ENCODE data around the gene PDLIM7.

Gene PDLIM7

DNA sequence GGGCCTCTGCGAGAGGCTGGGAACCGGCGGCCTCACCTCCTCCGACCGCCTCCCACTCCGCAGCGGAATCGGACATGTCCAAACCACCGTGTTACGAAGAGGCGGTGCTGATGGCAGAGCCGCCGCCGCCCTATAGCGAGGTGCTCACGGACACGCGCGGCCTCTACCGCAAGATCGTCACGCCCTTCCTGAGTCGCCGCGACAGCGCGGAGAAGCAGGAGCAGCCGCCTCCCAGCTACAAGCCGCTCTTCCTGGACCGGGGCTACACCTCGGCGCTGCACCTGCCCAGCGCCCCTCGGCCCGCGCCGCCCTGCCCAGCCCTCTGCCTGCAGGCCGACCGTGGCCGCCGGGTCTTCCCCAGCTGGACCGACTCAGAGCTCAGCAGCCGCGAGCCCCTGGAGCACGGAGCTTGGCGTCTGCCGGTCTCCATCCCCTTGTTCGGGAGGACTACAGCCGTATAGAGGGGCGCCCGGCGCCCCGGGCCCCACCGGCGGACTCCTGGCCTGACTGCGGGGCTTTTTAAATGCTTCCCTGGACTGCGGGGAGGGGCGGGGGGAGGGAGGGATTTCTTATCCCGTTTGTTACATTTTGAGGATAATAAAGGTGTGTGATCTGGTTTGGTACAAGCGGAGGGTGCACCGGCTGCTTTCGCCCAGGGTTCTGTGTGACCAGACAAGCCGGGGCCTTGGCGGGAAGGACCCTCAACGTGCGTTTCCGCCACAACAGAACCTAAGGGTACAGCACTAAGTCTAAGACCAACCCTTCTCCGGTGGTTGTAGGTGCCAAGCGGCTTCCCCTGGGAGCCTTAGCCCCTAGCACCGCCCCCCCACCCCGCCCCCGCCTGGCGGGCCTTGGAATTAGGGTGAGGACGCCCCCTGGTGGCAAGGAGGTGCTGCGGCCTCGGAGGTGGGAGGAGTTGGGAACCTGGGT, 41.5 kb downstream of the PDLIM7 start:
- peak overlapping the region; percentile 87 for H3K9ac ChIP-seq (ENCODE audit: low read length)
- H3K27ac ChIP-seq (ENCODE audit: low read length): peak overlapping the region; percentile 78

DNA sequence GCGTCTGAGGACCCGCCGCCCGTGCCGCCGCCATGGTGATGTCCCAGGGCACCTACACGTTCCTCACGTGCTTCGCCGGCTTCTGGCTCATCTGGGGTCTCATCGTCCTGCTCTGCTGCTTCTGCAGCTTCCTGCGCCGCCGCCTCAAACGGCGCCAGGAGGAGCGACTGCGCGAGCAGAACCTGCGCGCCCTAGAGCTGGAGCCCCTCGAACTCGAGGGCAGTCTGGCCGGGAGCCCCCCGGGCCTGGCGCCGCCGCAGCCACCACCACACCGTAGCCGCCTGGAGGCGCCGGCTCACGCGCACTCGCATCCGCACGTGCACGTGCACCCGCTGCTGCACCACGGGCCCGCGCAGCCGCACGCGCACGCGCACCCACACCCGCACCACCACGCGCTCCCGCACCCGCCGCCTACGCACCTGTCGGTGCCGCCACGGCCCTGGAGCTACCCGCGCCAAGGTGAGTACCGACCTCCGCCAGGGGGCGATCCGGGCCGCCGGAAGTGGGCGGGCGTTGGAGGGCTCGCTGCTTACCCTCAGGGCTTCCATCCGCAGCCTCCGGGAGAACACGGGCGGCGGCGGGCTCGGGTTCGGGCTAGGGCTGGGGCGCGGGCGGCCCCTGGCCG, 42.3 kb downstream of the PDLIM7 start:
- Histone ChIP-seq H4K20me1 (ENCODE audit: insufficient read depth, low read length) (no peaks in the 10 kb centered on the region), H3K9ac (ENCODE audit: low read length) (peak overlapping the region; percentile 87), H3K36me3 (replicated peaks; ENCODE audit: insufficient read depth, low read length) (no peaks in the 10 kb centered on the region), H3K27ac (ENCODE audit: low read length) (peak overlapping the region; percentile 78), H3K4me1 (ENCODE audit: low read length) (peaks cover 17% of the 10 kb centered on the region), H3K79me2 (ENCODE audit: low read length) (no peaks in the 10 kb centered on the region; the same call in 1 of the 2 replicates), H3K4me3 (ENCODE audit: low read length) (peak overlapping the region; percentile 76), H3K4me2 (ENCODE audit: low read depth, low read length) (peak overlapping the region; percentile 97), H3K9me2 (replicated peaks; ENCODE audit: insufficient read depth, low read length) (no peaks in the 10 kb centered on the region), H3F3A (ENCODE audit: insufficient read depth, low read length) (peaks cover 15% of the 10 kb centered on the region), H3K9me3 (replicated peaks; ENCODE audit: insufficient read depth, low read length) (no peaks in the 10 kb centered on the region), H3K27me3 (replicated peaks; ENCODE audit: insufficient read depth, low read length) (peaks cover 11% of the 10 kb centered on the region), H2AFZ (ENCODE audit: low read length) (peak overlapping the region; percentile 79)
- DNase-seq: peak; percentile 93
- no peak for TF ChIP-seq EZH2phosphoT487 (IDR thresholded peaks at IDR 0.05; ENCODE audit: low read length)
- TF ChIP-seq, protein P1, sequence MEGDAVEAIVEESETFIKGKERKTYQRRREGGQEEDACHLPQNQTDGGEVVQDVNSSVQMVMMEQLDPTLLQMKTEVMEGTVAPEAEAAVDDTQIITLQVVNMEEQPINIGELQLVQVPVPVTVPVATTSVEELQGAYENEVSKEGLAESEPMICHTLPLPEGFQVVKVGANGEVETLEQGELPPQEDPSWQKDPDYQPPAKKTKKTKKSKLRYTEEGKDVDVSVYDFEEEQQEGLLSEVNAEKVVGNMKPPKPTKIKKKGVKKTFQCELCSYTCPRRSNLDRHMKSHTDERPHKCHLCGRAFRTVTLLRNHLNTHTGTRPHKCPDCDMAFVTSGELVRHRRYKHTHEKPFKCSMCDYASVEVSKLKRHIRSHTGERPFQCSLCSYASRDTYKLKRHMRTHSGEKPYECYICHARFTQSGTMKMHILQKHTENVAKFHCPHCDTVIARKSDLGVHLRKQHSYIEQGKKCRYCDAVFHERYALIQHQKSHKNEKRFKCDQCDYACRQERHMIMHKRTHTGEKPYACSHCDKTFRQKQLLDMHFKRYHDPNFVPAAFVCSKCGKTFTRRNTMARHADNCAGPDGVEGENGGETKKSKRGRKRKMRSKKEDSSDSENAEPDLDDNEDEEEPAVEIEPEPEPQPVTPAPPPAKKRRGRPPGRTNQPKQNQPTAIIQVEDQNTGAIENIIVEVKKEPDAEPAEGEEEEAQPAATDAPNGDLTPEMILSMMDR (IDR thresholded peaks at IDR 0.05; ENCODE audit: low read length): peak; percentile 71

More for the DNA sequence above, 41.5 kb downstream of the PDLIM7 start:
- Histone ChIP-seq H3K4me2 (ENCODE audit: low read depth, low read length) (peak overlapping the region; percentile 97), H3K27me3 (replicated peaks; ENCODE audit: insufficient read depth, low read length) (peaks cover 17% of the 10 kb centered on the region), H3K4me1 (ENCODE audit: low read length) (peaks cover 17% of the 10 kb centered on the region), H3K79me2 (ENCODE audit: low read length) (no peaks in the 10 kb centered on the region; the same call in 1 of the 2 replicates), H3K36me3 (replicated peaks; ENCODE audit: insufficient read depth, low read length) (no peaks in the 10 kb centered on the region), H3K9me2 (replicated peaks; ENCODE audit: insufficient read depth, low read length) (no peaks in the 10 kb centered on the region), H3K9me3 (replicated peaks; ENCODE audit: insufficient read depth, low read length) (no peaks in the 10 kb centered on the region), H3K4me3 (ENCODE audit: low read length) (peak overlapping the region; percentile 76), H2AFZ (ENCODE audit: low read length) (peak overlapping the region; percentile 79), H3F3A (ENCODE audit: insufficient read depth, low read length) (peaks cover 15% of the 10 kb centered on the region), H4K20me1 (ENCODE audit: insufficient read depth, low read length) (no peaks in the 10 kb centered on the region)
- TF ChIP-seq, protein P1 (IDR thresholded peaks at IDR 0.05; ENCODE audit: low read length): peak; percentile 81
- TF ChIP-seq EZH2 (optimal IDR thresholded peaks at IDR 0.05; ENCODE audit: low read depth, low read length): no peak
- no peak for TF ChIP-seq EZH2phosphoT487 (IDR thresholded peaks at IDR 0.05; ENCODE audit: low read length)
- DNase-seq: peak; percentile 91

DNA sequence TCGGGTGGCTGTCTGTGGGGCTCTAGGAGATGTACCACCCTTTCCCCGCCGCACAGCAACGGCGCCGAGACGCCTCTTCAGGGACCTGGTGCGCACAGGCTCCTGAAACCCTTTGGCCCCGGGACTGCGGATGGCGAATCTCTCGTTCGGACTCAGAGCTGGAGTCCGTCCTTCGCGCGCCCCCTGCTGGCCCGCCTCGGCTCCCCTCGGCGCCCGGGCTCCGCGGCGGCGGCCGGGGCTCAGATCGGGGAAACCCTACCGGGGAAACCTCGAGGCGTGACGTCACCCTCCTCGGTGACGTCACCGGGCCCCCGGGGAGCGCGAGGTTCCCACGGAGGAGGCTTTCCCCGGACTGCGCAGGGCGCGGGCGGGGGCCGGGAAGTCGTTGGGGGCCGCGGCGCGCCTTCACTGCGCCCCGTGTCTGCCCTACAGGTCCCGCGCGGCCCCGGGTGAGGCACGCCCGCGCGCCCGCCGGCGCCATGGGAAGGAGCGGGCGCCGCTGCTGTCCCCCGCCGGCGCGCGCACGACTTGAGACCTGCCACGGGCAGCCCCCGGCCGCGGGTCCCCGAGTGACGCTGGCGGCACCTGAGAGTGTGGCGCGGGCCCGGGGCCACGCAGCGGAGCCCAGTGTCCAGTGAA, 42.9 kb downstream of the PDLIM7 start:
- H3K4me3 ChIP-seq (ENCODE audit: low read length): peak overlapping the region; percentile 76
- H3K4me2 ChIP-seq (ENCODE audit: low read depth, low read length): peak overlapping the region; percentile 97
- no peaks in the 10 kb centered on the region for H4K20me1 ChIP-seq (ENCODE audit: insufficient read depth, low read length)
- H3F3A ChIP-seq (ENCODE audit: insufficient read depth, low read length): peaks cover 15% of the 10 kb centered on the region
- H3K27ac ChIP-seq (ENCODE audit: low read length): peak overlapping the region; percentile 78
- no peaks in the 10 kb centered on the region; the same call in 1 of the 2 replicates for H3K79me2 ChIP-seq (ENCODE audit: low read length)
- H2AFZ ChIP-seq (ENCODE audit: low read length): peak overlapping the region; percentile 79
- peak overlapping the region; percentile 87 for H3K9ac ChIP-seq (ENCODE audit: low read length)
- H3K36me3 ChIP-seq (replicated peaks; ENCODE audit: insufficient read depth, low read length): no peaks in the 10 kb centered on the region
- DNase-seq: peak; percentile 91
- no peaks in the 10 kb centered on the region for H3K9me2 ChIP-seq (replicated peaks; ENCODE audit: insufficient read depth, low read length)
- H3K9me3 ChIP-seq (replicated peaks; ENCODE audit: insufficient read depth, low read length): no peaks in the 10 kb centered on the region
- peaks cover 6% of the 10 kb centered on the region; the same call in 1 of the 2 replicates for H3K27me3 ChIP-seq (replicated peaks; ENCODE audit: insufficient read depth, low read length)
- H3K4me1 ChIP-seq (ENCODE audit: low read length): peaks cover 17% of the 10 kb centered on the region
- no peak for TF ChIP-seq EZH2 (optimal IDR thresholded peaks at IDR 0.05; ENCODE audit: low read depth, low read length)
- TF ChIP-seq, protein P1 (IDR thresholded peaks at IDR 0.05; ENCODE audit: low read length): peak; percentile 86
- no peak for TF ChIP-seq EZH2phosphoT487 (IDR thresholded peaks at IDR 0.05; ENCODE audit: low read length)

Data from MM.1S (cell line).